Stimulated activated CD4-positive, alpha-beta T cell treated with anti-CD3 and anti-CD28 coated beads, Interleukin-15, amount 100 ng/mL, for 1 hour (primary cell): ENCODE results near the gene FADS2.

Experiments
- DNase-seq, 2 donors: peaks; one replicate each; pipeline ENCODE4 v3.0.0-alpha.2; 2020; ENCODE audit warnings: low read depth in 1 of 2, low spot score in 1 of 2

The FADS2 gene

DNA sequence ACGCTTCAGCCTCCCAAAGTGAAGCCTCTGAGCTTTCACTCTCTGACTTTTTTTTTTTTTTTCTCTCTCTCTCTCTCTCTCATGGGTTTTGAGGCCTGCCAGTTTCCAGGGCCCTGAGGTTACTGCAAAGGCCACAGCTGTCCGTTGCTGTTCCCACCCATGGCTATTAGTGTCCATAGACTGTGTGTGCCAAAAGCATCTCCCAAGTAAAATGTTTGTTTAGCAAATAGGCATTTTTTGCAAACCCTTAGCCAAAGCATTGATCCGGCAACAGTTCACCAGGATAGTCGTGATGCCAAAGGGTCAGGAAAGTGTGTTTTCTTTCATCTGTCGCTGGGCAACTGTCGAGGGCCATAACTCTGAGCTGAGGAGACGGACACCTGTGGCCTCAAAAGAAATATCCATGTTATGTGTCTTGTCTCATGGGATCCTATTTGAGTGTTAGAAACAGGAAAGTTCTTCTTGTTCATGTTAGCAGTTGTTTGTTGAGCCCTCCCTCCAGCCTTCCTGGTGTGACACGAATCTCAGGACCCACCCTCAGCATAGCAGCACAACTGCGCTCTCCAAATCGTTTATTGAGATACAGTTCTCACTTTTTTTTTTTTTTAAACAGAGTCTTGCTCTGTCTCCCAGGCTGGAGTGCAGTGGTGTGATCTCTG is 18.4 kb downstream of the FADS2 start:
- no peak for DNase-seq

DNA sequence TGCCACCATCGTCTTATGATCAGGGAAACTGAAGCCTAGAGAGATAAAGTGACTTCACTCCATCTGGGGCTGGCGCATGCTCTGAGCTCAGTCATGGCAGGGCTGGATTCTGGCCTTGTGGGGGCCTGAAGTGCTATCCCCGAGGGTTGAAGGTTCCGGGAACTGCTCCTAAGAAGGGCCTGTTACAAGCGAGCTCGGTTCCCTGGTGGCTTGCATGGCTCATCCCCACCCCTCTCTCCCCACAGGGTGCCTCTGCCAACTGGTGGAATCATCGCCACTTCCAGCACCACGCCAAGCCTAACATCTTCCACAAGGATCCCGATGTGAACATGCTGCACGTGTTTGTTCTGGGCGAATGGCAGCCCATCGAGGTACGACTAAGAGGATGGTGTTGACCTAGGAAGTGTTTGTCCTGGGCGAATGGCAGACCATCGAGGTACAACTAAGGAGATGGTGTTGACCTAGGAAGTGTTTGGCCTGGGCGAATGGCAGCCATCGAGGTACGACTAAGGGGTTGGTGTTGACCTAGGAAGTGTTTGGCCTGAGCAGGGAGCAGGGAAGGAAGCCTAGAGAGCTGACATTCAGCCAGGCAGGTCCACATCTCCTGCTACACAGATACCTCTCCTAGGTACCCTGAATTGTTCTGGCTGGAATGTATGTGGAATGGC is 19.9 kb downstream of the FADS2 start:
- no peak for DNase-seq

DNA sequence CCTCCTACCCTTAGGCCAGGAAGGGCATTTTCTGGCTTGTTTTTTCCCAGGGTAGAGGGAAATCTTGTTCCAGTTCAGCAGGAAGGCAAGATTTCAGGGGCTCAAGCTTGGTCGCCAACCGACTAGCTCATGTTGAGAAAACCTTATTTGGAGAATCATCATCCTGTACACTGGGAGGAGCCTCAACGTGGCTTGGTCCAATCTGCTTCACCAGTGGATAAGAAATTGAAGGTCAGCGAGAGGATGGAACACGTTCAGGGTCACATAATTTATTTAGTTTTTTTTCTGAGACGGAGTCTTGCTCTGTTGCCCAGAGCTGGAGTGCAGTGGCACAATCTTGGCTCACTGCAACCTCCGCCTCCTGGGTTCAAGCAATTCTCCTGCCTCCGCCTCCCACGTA is 20.5 kb downstream of the FADS2 start:
- no peak for DNase-seq

DNA sequence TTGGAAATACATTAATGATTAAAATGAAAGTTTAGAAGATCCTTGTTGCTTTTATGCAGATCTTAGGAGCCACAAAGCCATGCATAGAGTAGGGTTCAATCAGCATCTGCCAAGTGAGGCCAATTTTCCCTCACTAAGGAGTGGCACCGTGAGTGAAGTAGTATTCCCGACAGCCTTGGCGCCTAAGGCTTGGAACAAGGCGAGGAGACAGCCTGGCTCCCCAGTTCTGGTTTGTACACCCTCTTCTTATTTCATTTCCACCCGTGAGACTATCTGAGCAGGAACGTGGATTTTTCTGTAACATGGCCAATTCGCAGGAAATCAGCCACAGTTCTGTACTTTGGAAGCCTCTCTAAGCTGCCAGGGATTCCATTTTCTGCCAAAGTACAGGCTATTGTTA is 22.6 kb downstream of the FADS2 start:
- DNase-seq = no peak

DNA sequence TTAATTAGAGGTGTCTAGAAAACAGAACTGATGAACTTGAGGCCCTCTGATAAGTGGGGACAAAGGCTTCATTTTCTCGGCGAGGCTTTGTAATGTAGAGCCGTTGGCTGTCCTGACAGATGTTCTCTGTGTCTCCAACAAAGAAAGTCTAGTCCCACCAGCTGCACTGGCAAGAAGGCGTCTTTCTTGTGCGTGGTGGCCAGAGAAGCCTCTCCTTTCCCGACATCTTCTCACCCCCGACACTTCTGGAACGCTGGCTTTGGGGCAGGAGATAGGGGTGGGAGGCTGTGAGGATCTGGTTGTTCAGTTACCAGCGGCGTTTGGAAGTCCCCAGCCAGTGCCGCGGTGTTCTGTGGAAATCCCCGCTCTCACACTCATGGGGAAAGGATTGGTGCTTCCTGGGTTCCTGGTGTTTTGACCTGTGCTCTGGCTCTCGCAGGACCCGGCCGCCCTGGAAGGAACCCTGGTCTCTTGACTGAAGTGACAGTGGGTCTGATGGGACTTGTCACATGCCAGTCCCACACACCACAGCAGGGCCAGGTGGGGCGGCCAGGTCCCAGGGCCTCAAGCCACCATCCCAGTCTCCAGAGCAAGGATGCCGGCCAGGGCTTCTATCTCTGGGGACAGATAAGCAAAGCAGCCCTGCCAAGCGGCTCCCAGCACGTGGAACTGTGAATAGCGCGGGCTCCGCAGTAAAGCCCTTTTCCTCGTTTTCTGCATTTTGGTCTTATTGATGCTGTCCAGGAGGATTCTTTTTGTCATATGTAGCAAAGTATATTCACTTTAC is 23.2 kb downstream of the FADS2 start:
- no peak for DNase-seq

DNA sequence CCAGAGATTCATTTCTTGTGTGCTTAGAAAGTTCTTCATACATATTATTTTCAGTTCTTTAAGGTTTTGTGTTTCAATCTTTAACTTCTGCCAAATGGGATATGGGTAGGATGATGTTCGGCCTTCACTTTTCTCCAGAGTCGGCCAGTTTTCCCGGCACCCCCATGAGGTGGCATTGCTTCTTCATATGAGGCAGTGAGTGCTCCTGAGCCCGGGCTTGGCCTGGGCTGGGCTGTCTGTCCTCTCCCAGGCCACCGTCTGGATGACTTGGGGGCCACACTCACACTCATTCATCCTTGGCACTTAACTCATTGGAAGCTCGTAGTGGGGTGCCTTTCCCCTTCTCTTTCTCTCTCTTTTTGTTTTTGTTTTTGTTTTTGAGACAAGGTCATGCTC is 23.8 kb downstream of the FADS2 start:
- DNase-seq = no peak

DNA sequence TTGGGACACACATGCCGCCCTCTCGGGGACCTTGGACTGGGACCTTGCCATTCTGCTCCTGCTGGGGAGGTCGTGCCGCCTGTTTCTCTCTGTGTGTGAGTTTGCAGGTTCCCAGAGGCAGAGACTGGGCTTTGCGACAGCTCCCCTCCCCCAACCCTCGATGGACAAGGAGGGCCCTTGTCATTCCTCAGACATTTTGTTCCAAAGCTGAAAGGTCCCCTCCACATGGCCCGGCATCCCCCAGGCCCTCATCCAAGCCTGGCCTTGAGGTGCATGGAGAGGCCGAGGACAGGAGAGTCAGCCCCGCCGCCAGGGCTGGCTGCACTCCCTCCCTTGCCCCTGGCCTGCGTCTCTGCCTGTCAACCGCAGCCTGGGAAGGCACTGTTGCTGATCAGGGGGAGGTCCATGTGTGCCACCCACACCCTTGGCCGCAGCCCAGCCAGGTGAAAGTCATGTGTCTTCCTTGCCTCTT is 25.6 kb downstream of the FADS2 start:
- no peak for DNase-seq

DNA sequence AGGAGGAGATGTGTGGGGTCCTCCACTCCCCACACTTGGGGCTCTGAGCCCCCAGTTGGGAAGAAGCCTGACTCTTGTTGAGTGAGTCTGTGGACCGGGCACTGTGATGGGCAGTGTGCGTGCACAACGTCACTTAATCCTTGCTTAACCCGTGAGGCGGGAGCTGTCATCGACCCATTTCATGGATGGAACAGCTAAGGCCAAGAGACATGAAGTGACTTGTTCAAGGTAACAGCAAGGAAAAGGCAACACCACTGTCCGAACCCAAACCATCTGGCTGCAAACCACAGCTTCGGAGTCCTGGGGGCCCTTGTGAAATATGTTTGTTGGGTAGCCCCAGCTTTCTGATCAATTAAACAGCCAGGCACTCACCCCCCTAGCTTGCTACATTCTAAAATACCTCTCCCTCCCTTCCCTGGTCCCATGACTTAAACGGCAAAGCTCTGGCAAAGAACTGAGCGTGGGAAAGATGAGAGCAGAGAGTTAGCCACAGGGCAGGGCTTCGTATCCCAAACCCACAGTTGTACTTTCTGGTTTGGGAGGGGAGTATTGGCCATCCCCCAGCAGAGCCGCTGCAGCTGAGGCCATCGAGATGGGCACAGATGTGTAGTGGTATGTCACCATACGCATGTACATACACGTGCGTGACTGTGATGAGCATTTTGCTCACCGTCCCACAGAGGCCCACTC is 26.3 kb downstream of the FADS2 start:
- DNase-seq = no peak

DNA sequence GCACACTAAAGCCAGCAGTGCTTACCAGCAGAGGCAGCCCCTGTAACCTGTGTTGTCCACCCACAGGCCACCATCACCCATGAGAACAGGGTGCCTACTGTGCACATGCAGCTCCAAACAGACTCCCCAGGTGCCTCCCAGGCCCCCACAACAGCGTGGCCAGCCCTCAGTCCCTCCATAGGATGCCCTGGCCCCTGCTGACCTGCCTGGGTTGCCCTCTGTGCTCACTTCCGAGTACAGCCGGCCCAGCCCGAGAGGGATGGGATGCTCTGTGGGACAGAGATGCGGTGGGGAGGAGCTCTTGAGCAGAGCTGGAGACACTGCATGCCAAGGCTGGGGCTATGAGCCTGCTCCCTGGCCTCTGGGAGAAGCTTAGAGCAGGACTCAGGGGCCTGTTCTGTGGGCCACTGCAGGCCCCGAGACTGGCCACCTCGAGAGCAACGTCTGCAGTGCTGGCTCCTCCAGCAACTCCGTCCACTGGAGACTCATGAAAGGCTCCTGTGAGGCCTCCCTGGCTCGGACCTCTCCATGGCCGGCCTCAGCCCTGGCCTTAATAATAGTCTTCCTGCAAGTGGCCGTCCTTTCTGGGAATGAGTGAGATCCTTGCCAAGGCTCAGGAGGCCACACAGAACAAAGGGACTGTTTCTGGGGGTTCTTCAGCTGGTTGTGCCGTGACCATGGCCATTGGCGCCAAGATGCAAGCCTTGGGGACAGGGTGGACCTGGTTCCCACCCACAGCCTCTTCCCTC is 27.0 kb downstream of the FADS2 start:
- DNase-seq = no peak

DNA sequence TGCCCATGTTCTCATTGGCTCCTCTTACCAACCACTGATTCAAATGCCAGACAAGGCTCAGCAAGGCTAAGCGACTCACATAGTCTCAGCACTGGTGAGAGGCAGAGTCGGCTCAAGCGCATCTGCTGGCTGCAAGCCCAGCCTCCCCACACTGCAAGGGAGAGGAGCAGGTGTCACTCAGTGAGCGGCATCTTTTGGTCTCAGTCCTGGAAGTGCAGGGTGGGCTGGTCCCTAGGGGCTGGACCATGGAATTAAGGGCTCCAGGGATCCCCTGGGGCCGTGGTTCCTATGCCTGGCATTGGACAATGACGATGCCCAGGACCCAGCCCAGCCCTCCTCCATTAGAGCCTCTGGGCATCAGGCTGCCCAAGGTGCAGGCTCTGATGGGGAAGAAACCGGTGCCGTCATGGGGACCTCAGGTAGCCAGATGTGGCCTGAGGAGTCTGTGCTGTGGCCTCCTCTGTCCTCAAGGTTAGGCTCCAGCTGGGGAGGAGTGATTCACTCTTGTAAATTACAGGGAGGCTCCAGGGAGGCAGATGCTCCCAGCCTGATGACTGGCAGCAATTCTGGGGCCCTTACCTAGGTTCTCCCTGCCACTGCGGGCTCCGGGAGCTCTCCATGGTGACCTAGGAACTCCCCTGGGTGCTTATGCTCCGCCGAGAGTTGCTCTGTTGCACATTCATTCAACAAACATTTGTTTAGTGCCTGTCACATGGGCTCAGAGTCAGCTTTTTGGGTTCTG is 28.0 kb downstream of the FADS2 start:
- DNase-seq = no peak

DNA sequence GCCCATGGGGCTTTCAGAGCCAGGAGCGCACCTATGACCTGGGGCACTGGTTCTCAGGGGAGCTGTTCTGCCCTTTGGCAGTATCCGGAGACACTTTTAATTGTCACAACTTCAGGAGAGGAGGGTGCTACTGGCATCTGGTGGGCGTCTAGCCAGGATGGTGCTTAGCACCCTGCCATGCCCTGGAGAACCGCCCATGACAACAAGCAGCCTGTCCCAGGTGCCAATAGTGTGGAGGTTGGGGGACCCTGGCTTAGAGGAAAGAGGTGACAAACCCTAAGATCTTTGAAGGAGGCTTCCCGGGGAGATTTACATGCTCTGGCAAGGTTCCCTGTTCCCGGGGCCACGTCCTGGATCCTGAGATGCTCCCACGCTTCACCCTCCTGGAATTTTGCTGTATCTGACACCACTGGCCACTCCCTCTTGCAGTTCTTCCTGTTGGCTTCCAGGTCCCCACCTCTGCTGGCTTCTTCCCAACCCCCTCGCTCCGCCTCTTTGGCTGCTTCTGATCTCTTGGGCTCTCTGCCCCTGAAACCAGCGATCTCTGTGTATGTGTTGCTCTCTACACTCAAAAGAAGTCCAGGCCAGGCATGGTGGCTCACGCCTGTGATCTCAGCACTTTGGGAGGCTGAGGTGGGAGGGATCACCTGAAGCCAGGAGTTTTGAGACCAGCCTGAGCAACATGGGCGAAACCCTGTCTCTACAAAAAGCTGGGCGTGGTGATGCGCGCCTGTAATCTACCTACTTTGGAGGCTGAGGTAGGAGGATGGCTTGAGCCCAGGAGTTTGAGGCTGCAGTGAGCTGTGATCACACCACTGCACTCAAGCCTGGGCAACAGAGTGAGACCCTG is 32.2 kb downstream of the FADS2 start:
- DNase-seq = no peak

DNA sequence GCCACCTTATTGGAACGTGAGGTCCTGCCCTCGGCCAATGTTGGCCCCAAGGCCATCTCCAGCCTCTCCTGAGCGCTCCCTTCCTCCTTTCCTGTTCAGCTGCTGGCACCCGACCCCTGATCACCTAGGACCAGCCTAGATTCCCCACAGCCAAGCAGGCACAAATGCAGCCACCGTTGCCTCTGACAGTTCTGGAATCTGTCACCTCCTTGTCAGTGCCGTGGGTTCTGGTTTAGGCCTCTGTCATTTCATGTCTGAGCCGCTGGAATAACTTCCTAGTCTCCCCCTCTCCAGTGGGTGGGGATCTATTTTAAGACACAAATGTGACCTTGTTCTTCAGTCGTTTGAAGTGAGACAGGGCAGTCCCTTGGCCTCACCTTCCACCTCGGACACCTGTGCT is 33.5 kb downstream of the FADS2 start:
- no peak for DNase-seq

DNA sequence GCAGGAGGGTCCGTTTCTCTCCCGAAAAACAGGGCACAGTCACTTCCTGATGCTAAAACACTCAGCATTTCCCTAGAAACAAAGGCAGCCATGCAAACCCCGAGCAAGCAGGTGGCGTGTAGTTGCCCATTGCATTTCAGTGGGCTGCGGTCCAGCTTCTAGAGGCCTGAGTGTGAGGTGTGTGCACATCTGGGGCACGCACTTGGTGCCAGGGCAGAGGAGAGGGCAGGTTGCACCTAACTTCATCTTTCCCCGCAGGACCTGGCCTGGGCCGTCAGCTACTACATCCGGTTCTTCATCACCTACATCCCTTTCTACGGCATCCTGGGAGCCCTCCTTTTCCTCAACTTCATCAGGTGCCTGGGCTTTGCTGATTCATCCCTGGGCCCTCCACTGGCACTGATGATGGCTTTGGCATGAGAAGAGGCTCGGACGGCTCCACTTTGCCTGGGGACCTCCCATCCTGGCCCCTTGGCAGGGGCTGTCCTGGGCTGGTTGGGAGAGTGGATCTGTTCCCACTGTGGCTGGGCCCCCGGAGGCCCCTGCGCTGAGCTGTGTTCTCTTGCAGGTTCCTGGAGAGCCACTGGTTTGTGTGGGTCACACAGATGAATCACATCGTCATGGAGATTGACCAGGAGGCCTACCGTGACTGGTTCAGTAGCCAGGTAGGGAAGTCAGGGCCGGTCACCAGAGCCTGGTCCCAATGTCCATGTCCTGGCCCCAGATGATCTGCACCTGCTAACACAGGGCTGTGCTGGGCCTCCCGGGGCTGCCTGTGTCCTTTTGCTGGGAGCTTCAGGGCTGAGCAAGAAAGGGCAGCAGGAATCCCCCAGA is 34.8 kb downstream of the FADS2 start:
- DNase-seq = no peak

DNA sequence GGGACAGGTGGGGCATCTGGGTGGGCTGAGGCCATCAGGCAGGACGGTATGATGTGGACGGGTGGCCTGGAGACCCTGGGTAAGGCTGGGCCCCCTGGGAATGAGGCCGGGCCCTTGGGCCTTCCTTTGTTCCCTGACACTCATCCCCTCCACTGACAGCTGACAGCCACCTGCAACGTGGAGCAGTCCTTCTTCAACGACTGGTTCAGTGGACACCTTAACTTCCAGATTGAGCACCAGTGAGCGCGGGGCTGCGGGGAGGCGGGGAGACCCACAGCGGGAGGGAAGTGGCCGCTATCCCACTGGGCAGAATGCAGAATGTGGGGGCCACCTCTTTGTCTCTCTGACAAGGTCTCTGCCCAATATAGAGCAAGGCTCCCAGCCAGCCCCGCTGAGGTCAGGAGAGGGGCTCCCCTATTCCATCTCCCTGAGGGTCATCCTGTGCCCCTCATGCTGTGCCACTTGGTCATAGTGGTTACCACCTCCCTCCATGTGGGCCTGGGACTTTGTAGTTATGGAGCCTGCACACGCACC is 35.5 kb downstream of the FADS2 start:
- no peak for DNase-seq

DNA sequence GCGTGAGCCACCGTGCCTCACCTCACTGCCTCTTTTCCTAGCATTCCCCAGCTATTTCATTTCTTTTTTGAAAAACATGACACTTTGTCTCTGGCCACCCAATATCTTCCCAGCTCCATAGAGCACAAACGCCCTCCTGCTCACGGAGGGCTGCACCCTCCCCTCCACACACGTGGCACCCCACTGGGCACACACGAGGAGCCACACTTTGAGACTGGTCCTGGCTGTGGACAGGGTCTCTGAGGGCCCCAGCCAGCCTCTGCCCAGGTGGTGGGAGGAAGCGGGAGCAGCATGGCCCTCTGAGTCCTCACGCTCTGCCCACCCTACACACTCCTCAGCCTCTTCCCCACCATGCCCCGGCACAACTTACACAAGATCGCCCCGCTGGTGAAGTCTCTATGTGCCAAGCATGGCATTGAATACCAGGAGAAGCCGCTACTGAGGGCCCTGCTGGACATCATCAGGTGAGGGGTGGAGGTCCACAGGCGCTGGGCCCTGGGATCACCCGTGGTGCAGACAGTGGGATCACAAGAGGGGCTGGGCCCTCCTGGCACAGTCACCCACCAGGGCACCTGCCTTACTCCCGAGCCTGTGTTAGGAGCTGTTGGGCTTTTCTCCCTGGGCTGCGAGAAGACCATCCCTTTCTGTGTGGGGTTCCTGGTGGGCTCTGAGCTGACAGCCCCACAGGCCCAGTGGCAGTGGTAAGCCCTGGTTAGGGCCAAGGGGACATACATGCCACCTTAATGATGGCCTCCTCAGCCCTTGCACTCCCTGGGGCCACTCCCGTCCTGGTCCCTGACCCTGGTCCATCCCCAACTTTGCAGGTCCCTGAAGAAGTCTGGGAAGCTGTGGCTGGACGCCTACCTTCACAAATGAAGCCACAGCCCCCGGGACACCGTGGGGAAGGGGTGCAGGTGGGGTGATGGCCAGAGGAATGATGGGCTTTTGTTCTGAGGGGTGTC is 37.0 kb downstream of the FADS2 start:
- no peak for DNase-seq

DNA sequence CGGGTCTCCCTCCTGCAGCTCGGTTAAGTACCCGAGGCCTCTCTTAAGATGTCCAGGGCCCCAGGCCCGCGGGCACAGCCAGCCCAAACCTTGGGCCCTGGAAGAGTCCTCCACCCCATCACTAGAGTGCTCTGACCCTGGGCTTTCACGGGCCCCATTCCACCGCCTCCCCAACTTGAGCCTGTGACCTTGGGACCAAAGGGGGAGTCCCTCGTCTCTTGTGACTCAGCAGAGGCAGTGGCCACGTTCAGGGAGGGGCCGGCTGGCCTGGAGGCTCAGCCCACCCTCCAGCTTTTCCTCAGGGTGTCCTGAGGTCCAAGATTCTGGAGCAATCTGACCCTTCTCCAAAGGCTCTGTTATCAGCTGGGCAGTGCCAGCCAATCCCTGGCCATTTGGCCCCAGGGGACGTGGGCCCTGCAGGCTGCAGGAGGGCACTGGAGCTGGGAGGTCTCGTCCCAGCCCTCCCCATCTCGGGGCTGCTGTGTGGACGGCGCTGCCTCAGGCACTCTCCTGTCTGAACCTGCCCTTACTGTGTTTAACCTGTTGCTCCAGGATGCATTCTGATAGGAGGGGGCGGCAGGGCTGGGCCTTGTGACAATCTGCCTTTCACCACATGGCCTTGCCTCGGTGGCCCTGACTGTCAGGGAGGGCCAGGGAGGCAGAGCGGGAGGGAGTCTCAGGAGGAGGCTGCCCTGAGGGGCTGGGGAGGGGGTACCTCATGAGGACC is 38.3 kb downstream of the FADS2 start:
- no peak for DNase-seq
